ENCODE measurements around the gene CNKSR2. TPM values are rescaled to one million over a fixed set of nuclear protein-coding genes. Genes with fewer than 3 reads are reported as not detected.

The CNKSR2 gene
- total RNA-seq, 1 experiment from 2014 or later, result not detected

- H2AFZ ChIP-seq (ENCODE audit: low read depth, low read length, poor library complexity, severe bottlenecking), result no peak overlapping the region
- H3K9me2 ChIP-seq (ENCODE audit: insufficient read depth), result no peaks in the 10 kb centered on the region
- DNase-seq (ENCODE audit: low read depth, low spot score) (no peak), ATAC-seq (no peak)
- no peak overlapping the region for H3K4me3 ChIP-seq (replicated peaks in 1 of 2; ENCODE audit: low read depth in 1 of 2, low read length in 2 of 2)
- H3K4me2 ChIP-seq (ENCODE audit: low read length), result no peak overlapping the region
- no peaks in the 10 kb centered on the region for H3K27me3 ChIP-seq (ENCODE audit: insufficient read depth, low read length)
- intact Hi-C loops (cut with micrococcal nuclease), result no loop called here
- ChIA-PET RAD21 (ENCODE audit: low non-redundant PET in 1 of 2, low total read pairs in 2 of 2, uncharacterized antibody in 2 of 2, unreplicated experiment in 2 of 2) (no interaction called here), CTCF (no interaction called here), POLR2A (no interaction called here)
- H3K9ac ChIP-seq (ENCODE audit: low read length), result no peak overlapping the region
- H3K9me3 ChIP-seq (ENCODE audit: control insufficient read depth in 1 of 2, insufficient read depth in 1 of 2, low read depth in 1 of 2, low read length in 2 of 2), result no peaks in the 10 kb centered on the region
- no TSS peak for BruUV-seq (replicated peaks)
- no peak overlapping the region for H3K27ac ChIP-seq (ENCODE audit: low read depth, low read length)
- no peaks in the 10 kb centered on the region for H3K79me2 ChIP-seq (ENCODE audit: insufficient read depth, low read length)
- H3K4me1 ChIP-seq (ENCODE audit: control insufficient read depth in 1 of 2, insufficient read depth in 2 of 2, low read length in 2 of 2), result no peaks in the 10 kb centered on the region
- TF ChIP-seq CEBPB (IDR thresholded peaks at IDR 0.05; ENCODE audit: low read depth) (no peak), EZH2phosphoT487 (IDR thresholded peaks at IDR 0.05; ENCODE audit: borderline replicate concordance) (no peak), ZFX (IDR thresholded peaks at IDR 0.05) (no peak), FOSL1 (IDR thresholded peaks at IDR 0.05; ENCODE audit: low read depth) (no peak), SP1 (IDR thresholded peaks at IDR 0.05; ENCODE audit: low read depth) (no peak), SIN3A (IDR thresholded peaks at IDR 0.05; ENCODE audit: low read depth) (no peak), YY1 (IDR thresholded peaks at IDR 0.05; ENCODE audit: extremely low read depth, insufficient replicate concordance, low read depth, low read length) (no peak), POLR2AphosphoS5 (IDR thresholded peaks at IDR 0.05; ENCODE audit: low read depth, low read length) (no peak), SRF (IDR thresholded peaks at IDR 0.05; ENCODE audit: low read depth) (no peak), CTCF (IDR thresholded peaks at IDR 0.05 in 2 of 3, conservative IDR thresholded peaks at IDR 0.05 in 1 of 3; ENCODE audit: borderline replicate concordance in 1 of 3, insufficient read depth in 1 of 3, low read depth in 2 of 3, low read length in 2 of 3) (no peak), ELF1 (IDR thresholded peaks at IDR 0.05; ENCODE audit: borderline replicate concordance, low read depth) (no peak), EZH2 (IDR thresholded peaks at IDR 0.05) (no peak), REST (IDR thresholded peaks at IDR 0.05; ENCODE audit: low read depth) (no peak), MAX (IDR thresholded peaks at IDR 0.05) (no peak), TCF7L2 (IDR thresholded peaks at IDR 0.05; ENCODE audit: borderline replicate concordance, extremely low read depth, insufficient read depth, insufficient read length) (no peak), ZNF274 (IDR thresholded peaks at IDR 0.05; ENCODE audit: low read depth, low read length) (no peak), EGR1 (IDR thresholded peaks at IDR 0.05; ENCODE audit: low read depth) (no peak), ATF3 (IDR thresholded peaks at IDR 0.05) (no peak), CBX3 (IDR thresholded peaks at IDR 0.05; ENCODE audit: low read depth) (no peak)
- no peaks in the 10 kb centered on the region for H3K36me3 ChIP-seq (ENCODE audit: control insufficient read depth in 1 of 2, insufficient read depth in 2 of 2, low read length in 2 of 2)
- no peaks in the 10 kb centered on the region for H4K20me1 ChIP-seq (ENCODE audit: insufficient read depth)
Observed at GRCh38 chrX:21503593-21503992, 129.4 kb downstream of the CNKSR2 start.

All from HCT116 (cell line).